Anterior cingulate cortex (tissue), 58 donors: ENCODE measurements around the gene TNS4.

Source experiments
- DNase-seq, 58 donors: peaks; one replicate each; lab custom pipeline; 2025; lab: John Stamatoyannopoulos, UW

TNS4 gene

DNA sequence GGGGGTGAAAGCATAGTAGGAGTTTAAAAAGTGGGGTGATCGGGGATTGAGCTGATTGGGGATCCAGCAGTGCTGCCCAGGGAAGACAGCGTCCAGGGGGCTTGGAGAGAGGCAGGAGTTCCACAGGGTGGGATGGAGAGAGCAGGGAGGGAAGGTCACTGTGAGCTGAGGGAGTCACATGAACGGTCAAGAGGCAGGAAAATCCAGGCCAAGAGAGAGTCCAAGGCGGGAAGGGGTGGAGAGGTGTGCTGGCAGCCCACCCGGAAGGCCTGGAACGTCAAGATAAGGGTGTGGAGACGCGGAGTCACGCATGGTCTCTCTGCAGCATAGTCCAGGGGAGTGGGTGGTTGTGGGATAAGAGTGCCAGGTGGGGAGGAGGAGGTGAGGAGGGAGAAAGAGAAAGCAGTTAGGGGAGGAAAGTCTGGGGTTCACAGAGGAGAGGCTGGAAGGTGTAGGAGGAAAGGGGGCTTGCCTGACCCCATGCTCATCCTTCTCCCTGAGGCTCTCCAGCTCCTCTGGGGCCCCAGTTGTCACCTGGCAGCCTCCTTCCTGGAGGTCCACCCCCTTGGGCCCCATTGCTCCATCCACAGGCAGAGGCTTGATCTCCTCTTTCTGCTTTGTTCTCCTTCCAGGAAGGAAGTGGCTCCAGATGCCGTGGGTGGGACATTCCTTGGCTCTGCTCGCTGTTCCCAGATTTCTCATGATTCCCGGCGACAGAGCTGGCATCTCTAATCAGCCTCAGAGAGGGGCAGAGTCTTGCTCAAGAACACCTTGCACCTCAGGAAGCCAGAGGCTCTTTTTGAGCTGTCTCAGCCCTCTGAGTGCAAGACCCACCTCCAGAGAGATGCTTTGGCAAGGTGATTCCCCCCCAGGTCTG, 35.1 kb upstream of the TNS4 start:
- peak in 11 of 58 donors; percentile 13 to 76 (median 26) for DNase-seq

DNA sequence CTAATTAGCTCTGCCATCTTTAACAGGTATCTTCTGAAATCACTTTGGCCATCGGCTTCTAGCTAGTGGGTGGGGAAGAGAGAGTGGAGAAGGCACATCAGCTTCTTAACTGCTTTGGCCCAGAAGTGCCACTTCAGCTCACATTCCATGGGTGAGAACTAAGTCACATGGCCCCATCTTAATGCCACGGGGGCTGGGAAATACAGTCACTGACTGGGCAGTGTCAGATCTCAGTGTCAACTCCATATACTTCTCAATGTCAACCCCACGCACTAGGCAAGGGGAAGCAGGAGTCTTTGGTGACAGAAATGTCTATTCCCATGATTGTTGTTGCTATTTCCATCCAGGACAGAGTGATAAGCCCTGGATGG, 34.5 kb upstream of the TNS4 start:
- no peak for DNase-seq

- no peak for DNase-seq
Observed at GRCh38 chr17:40535438-40535837, 34.0 kb upstream of the TNS4 start.

DNA sequence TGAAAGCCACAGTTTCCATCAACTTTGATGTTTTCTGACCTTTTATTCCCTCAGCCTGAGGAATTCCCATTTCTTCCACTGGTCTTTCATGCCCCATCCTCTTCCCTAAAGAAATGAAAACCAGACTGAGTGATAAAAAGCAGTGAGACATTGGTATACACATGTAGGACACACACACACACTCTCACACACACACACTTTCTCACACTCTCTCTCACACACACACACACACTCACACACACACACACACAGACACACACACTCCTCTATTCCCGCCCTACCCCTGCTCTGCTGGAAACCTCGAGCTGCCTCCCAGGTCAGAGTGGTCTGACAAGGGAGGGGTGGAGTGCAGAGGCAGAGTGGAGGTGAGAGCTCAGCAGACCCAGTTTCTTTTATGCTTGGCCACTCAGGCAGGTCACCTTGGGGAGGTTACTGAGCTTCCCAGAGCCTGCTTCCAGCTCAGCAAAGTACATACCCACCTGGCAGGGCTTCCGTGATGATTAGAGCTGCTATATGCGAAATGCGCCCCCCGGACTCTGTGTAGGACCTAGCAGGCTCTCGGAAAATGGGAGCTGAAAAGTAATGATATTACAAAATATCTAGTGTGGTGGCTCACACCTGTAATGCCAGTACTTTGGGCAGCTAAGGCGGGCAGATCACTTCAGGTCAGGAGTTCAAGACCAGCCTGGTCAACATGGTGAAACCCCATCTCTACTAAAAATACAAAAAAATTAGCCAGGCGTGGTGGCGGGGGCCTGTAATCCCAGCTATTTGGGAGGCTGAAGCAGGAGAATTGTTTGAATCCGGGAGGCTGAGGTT, 33.2 kb upstream of the TNS4 start:
- no peak for DNase-seq

DNA sequence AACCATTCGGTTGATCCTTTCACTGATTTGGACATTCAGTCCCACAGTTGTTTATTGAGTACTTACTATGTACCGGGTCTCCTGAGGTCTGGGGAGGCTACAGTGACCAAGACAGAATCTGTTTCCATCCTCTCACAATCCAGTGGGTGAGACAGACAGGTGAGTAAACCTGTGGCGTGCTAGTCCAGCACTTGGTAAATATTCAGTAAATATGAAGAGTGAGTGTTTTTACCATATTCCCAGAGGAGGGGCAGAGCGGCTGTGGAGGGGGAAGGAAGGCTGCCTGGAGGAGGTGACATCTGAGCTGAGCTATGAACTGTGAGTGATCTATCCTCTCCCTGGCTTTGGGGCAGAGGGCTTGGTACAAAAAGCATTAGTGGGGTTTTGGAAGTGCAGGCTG, 32.5 kb upstream of the TNS4 start:
- DNase-seq: no peak

- DNase-seq: no peak
Observed at GRCh38 chr17:40532520-40533253, 31.3 kb upstream of the TNS4 start.

DNA sequence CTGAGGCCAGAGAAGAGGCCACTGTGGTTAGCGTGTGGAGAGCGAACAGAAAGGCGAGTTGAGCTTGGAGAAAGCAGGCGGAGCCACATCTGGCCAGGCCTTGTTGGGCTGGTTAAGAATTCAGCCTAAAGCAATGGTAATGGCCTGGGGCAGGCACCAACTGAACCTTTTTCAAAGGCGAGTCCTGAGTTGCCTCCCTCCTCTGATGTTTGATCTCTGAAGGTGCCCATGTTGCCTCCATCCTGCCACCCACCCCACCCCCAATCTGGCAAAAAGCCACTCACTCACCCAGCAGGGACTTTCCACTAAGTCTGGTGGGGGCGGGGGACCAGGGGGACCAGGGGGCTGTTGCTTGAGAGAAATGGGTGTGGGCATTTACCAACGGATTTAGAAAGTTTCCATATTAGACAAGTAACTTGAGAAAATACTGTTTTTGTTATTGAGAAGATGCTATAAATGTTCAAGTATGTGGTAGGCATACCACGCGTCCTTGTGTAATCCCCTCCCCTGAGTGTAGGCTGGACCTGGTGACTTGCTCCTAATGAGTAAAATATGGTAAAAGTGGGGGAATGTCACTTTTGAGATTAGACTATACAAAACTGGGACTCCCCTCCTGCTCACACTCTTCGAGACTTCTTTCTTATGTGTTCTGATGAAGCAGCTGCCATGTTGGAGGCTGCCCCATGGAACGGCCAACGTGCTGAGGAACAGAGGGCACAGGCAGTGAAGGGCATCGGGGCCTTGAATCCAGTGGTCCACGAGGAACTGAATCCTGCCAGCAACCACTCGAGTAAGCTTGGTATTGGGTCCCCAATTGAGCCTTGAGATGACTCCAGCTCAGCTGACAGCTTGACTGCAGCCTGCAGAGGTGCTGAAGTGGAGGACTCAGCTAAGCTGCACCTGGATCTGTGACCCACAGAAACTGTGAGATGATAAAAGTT, 29.9 kb upstream of the TNS4 start:
- no peak for DNase-seq

DNA sequence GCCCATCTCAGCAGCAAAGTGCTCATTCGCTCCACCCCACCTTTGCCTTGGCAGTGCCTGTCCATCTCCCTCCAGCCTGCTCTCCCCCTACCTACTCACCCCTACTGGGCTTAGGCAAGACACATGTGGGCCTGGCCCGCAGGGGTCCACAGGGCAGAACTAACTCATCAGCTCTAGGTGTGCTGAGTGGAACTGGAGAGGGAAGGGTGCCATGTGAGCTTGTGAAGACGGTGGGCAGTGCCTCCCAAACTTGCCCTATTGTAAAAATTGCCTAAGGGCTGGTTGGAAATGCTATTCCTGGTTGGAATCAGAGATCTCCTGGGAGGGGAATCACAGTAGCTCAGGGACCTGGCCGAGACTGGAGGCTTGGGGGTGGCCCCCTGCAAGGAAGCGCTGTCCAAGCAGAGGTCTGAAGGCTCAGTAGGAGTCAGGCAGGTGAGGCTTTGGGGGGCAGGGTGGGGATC, 29.1 kb upstream of the TNS4 start:
- no peak for DNase-seq

GRCh38 chr17:40529991-40530390, 28.6 kb upstream of the TNS4 start:
- no peak for DNase-seq

DNA sequence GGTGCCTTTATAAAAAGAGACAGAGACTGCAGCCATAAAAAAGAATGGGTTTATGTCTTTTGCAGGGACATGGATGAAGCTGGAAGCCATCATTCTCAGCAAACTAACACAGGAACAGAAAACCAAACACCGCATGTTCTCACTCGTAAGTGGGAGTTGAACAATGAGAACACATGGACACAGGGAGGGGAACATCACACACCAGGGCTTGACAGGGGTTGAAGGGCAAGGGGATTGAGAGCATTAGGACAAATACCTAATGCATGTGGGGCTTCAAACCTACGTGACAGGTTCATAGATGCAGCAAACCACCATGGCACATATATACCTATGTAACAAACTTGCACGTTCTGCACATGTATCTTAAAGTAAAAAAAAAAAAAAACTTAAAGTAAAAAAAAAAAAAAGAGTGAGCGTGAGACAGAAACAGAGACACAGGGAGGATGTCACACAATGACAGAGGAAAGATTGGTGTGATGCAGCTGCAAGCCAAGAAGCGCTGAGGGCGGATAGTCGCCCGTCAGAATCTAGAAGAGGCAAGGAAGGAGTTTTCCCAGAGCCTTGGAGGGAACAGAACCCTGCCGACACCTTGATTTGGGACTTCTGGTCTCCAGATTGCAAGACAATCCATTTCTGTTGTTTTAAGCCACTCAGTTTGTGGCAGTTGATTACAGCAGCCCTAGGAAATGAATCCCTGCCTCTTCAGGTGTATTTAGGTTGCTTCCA, 27.4 kb upstream of the TNS4 start:
- no peak for DNase-seq

- DNase-seq: no peak
Observed at GRCh38 chr17:40526668-40527067, 25.2 kb upstream of the TNS4 start.

DNA sequence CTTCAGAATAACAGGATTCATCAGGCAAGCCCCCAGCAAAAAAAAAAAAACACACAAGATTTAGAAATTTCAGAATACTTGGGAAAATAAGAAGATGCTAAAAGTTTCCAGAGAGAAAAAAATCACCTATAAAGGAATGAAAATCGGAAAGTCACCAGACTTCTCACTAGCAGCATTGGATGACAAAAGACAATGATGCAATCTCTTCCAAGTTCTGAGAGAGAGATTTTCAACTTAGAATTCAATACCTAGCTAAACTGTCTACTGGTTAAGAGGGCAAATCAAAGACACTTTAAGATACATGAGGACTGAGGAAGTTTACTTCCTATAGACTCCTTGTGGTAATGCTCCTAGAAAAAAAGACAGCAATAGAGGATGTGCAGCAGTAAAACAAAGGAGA, 23.9 kb upstream of the TNS4 start:
- no peak for DNase-seq

GRCh38 chr17:40524243-40524965, 23.0 kb upstream of the TNS4 start:
- DNase-seq: no peak

- DNase-seq: no peak
Observed at GRCh38 chr17:40522961-40523310, 21.5 kb upstream of the TNS4 start.

GRCh38 chr17:40522250-40522960, 21.0 kb upstream of the TNS4 start:
- no peak for DNase-seq

GRCh38 chr17:40520991-40521453, 19.6 kb upstream of the TNS4 start:
- DNase-seq: no peak

GRCh38 chr17:40519089-40519775, 17.8 kb upstream of the TNS4 start:
- DNase-seq: no peak
